H9 (cell line): ENCODE results near the gene TRIP6. TPM values are rescaled to one million over a fixed set of nuclear protein-coding genes. Genes with fewer than 3 reads are reported as not detected.

Experiments used
- DNase-seq: peaks from one replicate; pipeline ENCODE4 v3.0.0-alpha.2; 2017
- H2AFZ ChIP-seq: one replicate; pipeline ENCODE4 v1.6.1; 2013; ENCODE audit warnings: mild to moderate bottlenecking, low read length, control low read depth, moderate library complexity
- H2AK5ac ChIP-seq: 2 replicates; pipeline ENCODE4 v1.6.1; 2013; ENCODE audit warnings: low read length, control low read depth, mixed read lengths; ENCODE audit not compliant: insufficient read length
- H2BK120ac ChIP-seq: one replicate; pipeline ENCODE4 v1.6.1; 2013; ENCODE audit warnings: low read depth, mild to moderate bottlenecking, low read length, control low read depth, inconsistent platforms; ENCODE audit not compliant: poor library complexity, severe bottlenecking
- H2BK12ac ChIP-seq: 2 replicates; pipeline ENCODE4 v1.6.1; 2013; ENCODE audit warnings: low read length, control low read depth, mixed read lengths, low read depth; ENCODE audit not compliant: insufficient read length
- H2BK15ac ChIP-seq: 2 replicates; pipeline ENCODE4 v1.6.1; 2013; ENCODE audit warnings: low read depth, low read length, control low read depth
- H2BK20ac ChIP-seq: one replicate; pipeline ENCODE4 v1.6.1; 2013; ENCODE audit warnings: low read depth, mild to moderate bottlenecking, low read length, control low read depth, inconsistent platforms; ENCODE audit not compliant: poor library complexity, severe bottlenecking
- H2BK5ac ChIP-seq: 2 replicates; pipeline ENCODE4 v1.6.1; 2013; ENCODE audit warnings: low read length, control low read depth, mixed read lengths; ENCODE audit not compliant: insufficient read length
- H3K14ac ChIP-seq: 2 replicates; pipeline ENCODE4 v1.6.1; 2013; ENCODE audit warnings: low read length, control low read depth; ENCODE audit not compliant: insufficient read depth
- H3K18ac ChIP-seq: 2 replicates; pipeline ENCODE4 v1.6.1; 2013; ENCODE audit warnings: low read depth, mild to moderate bottlenecking, mixed read lengths, low read length, control low read depth; ENCODE audit not compliant: insufficient read length
- H3K23ac ChIP-seq: 2 replicates; pipeline ENCODE4 v1.6.1; 2013; ENCODE audit warnings: low read length, control low read depth, mixed read lengths, low read depth; ENCODE audit not compliant: insufficient read length
- H3K23me2 ChIP-seq: 2 replicates; pipeline ENCODE4 v1.6.1; 2013; ENCODE audit warnings: low read depth, mild to moderate bottlenecking, mixed read lengths, low read length, control low read depth; ENCODE audit not compliant: insufficient read length, poor library complexity, severe bottlenecking
- H3K27ac ChIP-seq: 2 replicates; pipeline ENCODE4 v1.5.1; 2013; ENCODE audit warnings: low read length, control low read depth, mixed read lengths, low read depth; ENCODE audit not compliant: insufficient read length
- H3K27me3 ChIP-seq: 2 replicates; pipeline ENCODE4 v1.6.1; 2013; ENCODE audit warnings: low read length, control low read depth, inconsistent platforms; ENCODE audit not compliant: insufficient read depth
- H3K4ac ChIP-seq: 2 replicates; pipeline ENCODE4 v1.6.1; 2013; ENCODE audit warnings: low read depth, mild to moderate bottlenecking, control low read depth, inconsistent platforms, low read length, moderate library complexity
- H3K4me1 ChIP-seq: 2 replicates; pipeline ENCODE4 v1.6.1; 2013; ENCODE audit warnings: low read length, control low read depth, inconsistent platforms; ENCODE audit not compliant: insufficient read depth
- H3K4me2 ChIP-seq: 2 replicates; pipeline ENCODE4 v1.6.1; 2013; ENCODE audit warnings: low read length, control low read depth, mixed read lengths; ENCODE audit not compliant: insufficient read length, insufficient read depth
- H3K56ac ChIP-seq: 2 replicates; pipeline ENCODE4 v1.6.1; 2013; ENCODE audit warnings: low read depth, mild to moderate bottlenecking, mixed read lengths, low read length, control low read depth; ENCODE audit not compliant: insufficient read length
- H3K79me1 ChIP-seq: 2 replicates; pipeline ENCODE4 v1.6.1; 2013; ENCODE audit warnings: low read depth, mild to moderate bottlenecking, moderate library complexity, low read length, control low read depth, inconsistent platforms; ENCODE audit not compliant: insufficient read depth, poor library complexity, severe bottlenecking
- H3K79me2 ChIP-seq: 2 replicates; pipeline ENCODE4 v1.6.1; 2013; ENCODE audit warnings: low read length, control low read depth, inconsistent platforms; ENCODE audit not compliant: insufficient read depth
- H3K9ac ChIP-seq: 2 replicates; pipeline ENCODE4 v1.6.1; 2013; ENCODE audit warnings: low read length, control low read depth, mixed read lengths; ENCODE audit not compliant: insufficient read length; ENCODE audit errors: extremely low read depth
- H3K9me3 ChIP-seq: one replicate; pipeline ENCODE4 v1.6.1; 2013; ENCODE audit warnings: low read depth, low read length, inconsistent platforms; ENCODE audit not compliant: control insufficient read depth
- H3T11ph ChIP-seq: one replicate; pipeline ENCODE4 v1.6.1; 2013; ENCODE audit warnings: mild to moderate bottlenecking, low read length, control low read depth, inconsistent platforms
- H4K20me1 ChIP-seq: one replicate; pipeline ENCODE4 v1.6.1; 2013; ENCODE audit not compliant: control insufficient read depth, insufficient read length, insufficient read depth
- H4K5ac ChIP-seq: 2 replicates; pipeline ENCODE4 v1.6.1; 2013; ENCODE audit warnings: low read depth, mild to moderate bottlenecking, mixed read lengths, low read length, control low read depth; ENCODE audit not compliant: insufficient read length
- H4K8ac ChIP-seq: replicated peaks from 2 replicates; pipeline ENCODE4 v1.6.1; 2013; ENCODE audit warnings: low read length, control low read depth, mixed read lengths, low read depth; ENCODE audit not compliant: insufficient read length
- H4K91ac ChIP-seq: 2 replicates; pipeline ENCODE4 v1.6.1; 2013; ENCODE audit warnings: low read depth, mild to moderate bottlenecking, moderate library complexity, mixed read lengths, low read length, control low read depth; ENCODE audit not compliant: insufficient read length
- H3K27ac Mint-ChIP-seq, 3 experiments: 2 replicates in 2 of 3; 3 replicates in 1 of 3; pipeline ENCODE4 v1.8.0; 2020 to 2021; ENCODE audit warnings: mixed read lengths in 3 of 3, mild to moderate bottlenecking in 1 of 3, moderate library complexity in 1 of 3
- H3K27me3 Mint-ChIP-seq: 2 replicates; pipeline ENCODE4 v1.8.0; 2021; ENCODE audit warnings: low read depth, mild to moderate bottlenecking, moderate library complexity, mixed read lengths
- H3K36me3 Mint-ChIP-seq, 3 experiments: 2 replicates in 2 of 3; 3 replicates in 1 of 3; pipeline ENCODE4 v1.8.0; 2020 to 2021; ENCODE audit warnings: low read depth in 3 of 3, mixed read lengths in 3 of 3; ENCODE audit not compliant: insufficient read depth in 1 of 3
- H3K4me1 Mint-ChIP-seq, 2 experiments: 2 replicates each; pipeline ENCODE4 v1.8.0; 2020; ENCODE audit warnings: mixed read lengths in 2 of 2
- H3K4me3 Mint-ChIP-seq, 2 experiments: 2 replicates in 1 of 2; 3 replicates in 1 of 2; pipeline ENCODE4 v1.8.0; 2020 to 2021; ENCODE audit warnings: mild to moderate bottlenecking in 2 of 2, mixed read lengths in 2 of 2, moderate library complexity in 1 of 2
- H3K9me3 Mint-ChIP-seq, 2 experiments: 2 replicates in 1 of 2; 3 replicates in 1 of 2; pipeline ENCODE4 v1.8.0; 2020; ENCODE audit warnings: mild to moderate bottlenecking in 2 of 2, mixed read lengths in 2 of 2, moderate library complexity in 1 of 2
- WGBS: extraction: QIAGEN DNeasy Blood & Tissue Kit; methylation state at CpG from one replicate; pipeline ENCODE4 v1.1.7; 2013; ENCODE audit warnings: missing lambda C conversion rate, low lambda C conversion rate, mixed read lengths; ENCODE audit not compliant: insufficient read length; ENCODE audit errors: extremely low coverage; 5-methylcytosine and 5-hydroxymethylcytosine counted together
- total RNA-seq: library from RNA; stranded (reverse); gene quantifications from 2 replicates; pipeline ENCODE4 v1.2.1, GENCODE V29; 2021
- TF ChIP-seq, protein P1 (sequence below): fragments of 200-600 bp; sonication (generic); conservative IDR thresholded peaks from 3 replicates; pipeline ENCODE4 v1.8.0; 2021; ENCODE audit warnings: antibody characterized with exemption, mild to moderate bottlenecking

The TRIP6 gene
- total RNA-seq, 1 experiment from 2014 or later = 122 TPM

GRCh38 chr7:100856871-100857282 lies 10.3 kb upstream of the TRIP6 start:
- Histone ChIP-seq H3K14ac (no peak overlapping the region), H4K5ac (no peak overlapping the region), H2BK5ac (no peak overlapping the region), H3K18ac (no peak overlapping the region), H3K27me3 (no peaks in the 10 kb centered on the region), H3K56ac (no peak overlapping the region), H2BK15ac (no peak overlapping the region), H2BK120ac (no peak overlapping the region), H3K79me1 (peaks cover 3% of the 10 kb centered on the region), H2BK20ac (no peak overlapping the region), H2AK5ac (no peak overlapping the region), H3K9me3 (no peaks in the 10 kb centered on the region), H3K23me2 (peaks cover 4% of the 10 kb centered on the region), H3K4ac (no peak overlapping the region), H3K79me2 (peaks cover 2% of the 10 kb centered on the region; the same call in 1 of the 2 replicates), H2BK12ac (no peak overlapping the region), H2AFZ (no peak overlapping the region), H3K4me1 (no peaks in the 10 kb centered on the region), H3K23ac (no peak overlapping the region), H3K9ac (no peak overlapping the region), H3T11ph (no peak overlapping the region), H4K91ac (no peak overlapping the region), H3K27ac (no peak overlapping the region), H4K20me1 (no peaks in the 10 kb centered on the region), H3K4me2 (no peak overlapping the region), H4K8ac (no peak overlapping the region)
- no peaks in the 10 kb centered on the region; a peak in 1 of 5 replicates for H3K9me3 Mint-ChIP-seq
- no peaks in the 10 kb centered on the region for H3K27me3 Mint-ChIP-seq
- no peak for DNase-seq
- peaks cover 11 to 33% (median 32%) of the 10 kb centered on the region in 3 experiments; a peak in 6 of 7 replicates for H3K36me3 Mint-ChIP-seq
- H3K4me1 Mint-ChIP-seq = peaks cover 3 to 10% of the 10 kb centered on the region in 2 experiments; a peak in 2 of 4 replicates
- H3K27ac Mint-ChIP-seq = peak overlapping the region; percentile 68 to 94 (median 70); a peak in 2 of 7 replicates
- WGBS = no CpG with 5 or more reads among the region's 16 CpGs
- TF ChIP-seq, protein P1, sequence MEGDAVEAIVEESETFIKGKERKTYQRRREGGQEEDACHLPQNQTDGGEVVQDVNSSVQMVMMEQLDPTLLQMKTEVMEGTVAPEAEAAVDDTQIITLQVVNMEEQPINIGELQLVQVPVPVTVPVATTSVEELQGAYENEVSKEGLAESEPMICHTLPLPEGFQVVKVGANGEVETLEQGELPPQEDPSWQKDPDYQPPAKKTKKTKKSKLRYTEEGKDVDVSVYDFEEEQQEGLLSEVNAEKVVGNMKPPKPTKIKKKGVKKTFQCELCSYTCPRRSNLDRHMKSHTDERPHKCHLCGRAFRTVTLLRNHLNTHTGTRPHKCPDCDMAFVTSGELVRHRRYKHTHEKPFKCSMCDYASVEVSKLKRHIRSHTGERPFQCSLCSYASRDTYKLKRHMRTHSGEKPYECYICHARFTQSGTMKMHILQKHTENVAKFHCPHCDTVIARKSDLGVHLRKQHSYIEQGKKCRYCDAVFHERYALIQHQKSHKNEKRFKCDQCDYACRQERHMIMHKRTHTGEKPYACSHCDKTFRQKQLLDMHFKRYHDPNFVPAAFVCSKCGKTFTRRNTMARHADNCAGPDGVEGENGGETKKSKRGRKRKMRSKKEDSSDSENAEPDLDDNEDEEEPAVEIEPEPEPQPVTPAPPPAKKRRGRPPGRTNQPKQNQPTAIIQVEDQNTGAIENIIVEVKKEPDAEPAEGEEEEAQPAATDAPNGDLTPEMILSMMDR = no peak
- no peak overlapping the region for H3K4me3 Mint-ChIP-seq
